CD4-positive, alpha-beta T cell treated with Interleukin-4 for 1 hour (primary cell): ENCODE results near the gene SPDYE3.
A peak's percentile ranks its signal among the peaks of the same experiment; 100 is the strongest.
"Not testable (repeated sequence)": the region's sequence is repeated elsewhere in the genome, so short reads cannot be mapped to it uniquely, and the experiment has no call there.

Experiments
- DNase-seq, 2 donors: peaks; one replicate each; pipeline ENCODE4 v3.0.0-alpha.2; 2020 to 2022

Gene SPDYE3

GRCh38 chr7:100352230-100352781, 44.8 kb downstream of the SPDYE3 start:
- not testable (repeated sequence) for DNase-seq

GRCh38 chr7:100352984-100353684, 45.6 kb downstream of the SPDYE3 start:
- no peak for DNase-seq

- DNase-seq: peak; percentile 39 to 49
These were observed 46.3 kb downstream of the SPDYE3 start for GRCh38 chr7:100353685-100354330.

GRCh38 chr7:100356416-100357068, 49.0 kb downstream of the SPDYE3 start:
- no peak for DNase-seq

GRCh38 chr7:100357131-100357561, 49.6 kb downstream of the SPDYE3 start:
- DNase-seq: no peak

GRCh38 chr7:100358027-100358856, 50.7 kb downstream of the SPDYE3 start, which contains the start of gene PILRB:
PILRB (plus strand) TSS chr7:100358117; CDS start chr7:100358303, 186 bp downstream.
- no peak for DNase-seq

GRCh38 chr7:100358857-100359212, 51.3 kb downstream of the SPDYE3 start:
- DNase-seq: no peak

- no peak for DNase-seq
These were observed 52.8 kb downstream of the SPDYE3 start for GRCh38 chr7:100360135-100360854.

- DNase-seq: no peak
These were observed 55.6 kb downstream of the SPDYE3 start for GRCh38 chr7:100363098-100363497.

GRCh38 chr7:100363797-100364196, 56.3 kb downstream of the SPDYE3 start:
- DNase-seq: not testable (repeated sequence)

GRCh38 chr7:100364480-100364879, 57.0 kb downstream of the SPDYE3 start:
- DNase-seq: no peak

GRCh38 chr7:100365998-100366367, 58.5 kb downstream of the SPDYE3 start:
- not testable (repeated sequence) for DNase-seq

- DNase-seq: no peak
These were observed 59.1 kb downstream of the SPDYE3 start for GRCh38 chr7:100366411-100367250.

GRCh38 chr7:100367251-100367620, 59.7 kb downstream of the SPDYE3 start:
- no peak for DNase-seq

- DNase-seq: peak in 1 of 2 donors; percentile 64
These were observed 60.4 kb downstream of the SPDYE3 start for GRCh38 chr7:100367676-100368613.

- peak; percentile 44 to 90 for DNase-seq
These were observed 61.6 kb downstream of the SPDYE3 start for GRCh38 chr7:100369105-100369504.

GRCh38 chr7:100370303-100370702, 62.8 kb downstream of the SPDYE3 start:
- no peak for DNase-seq

- no peak for DNase-seq
These were observed 63.2 kb downstream of the SPDYE3 start for GRCh38 chr7:100370746-100371145.

GRCh38 chr7:100371561-100372171, 64.2 kb downstream of the SPDYE3 start:
- DNase-seq: no peak
